H1 (cell line): ENCODE results near the gene HACE1. TPM values are rescaled to one million over a fixed set of nuclear protein-coding genes. Genes with fewer than 3 reads are reported as not detected.

Experiments used
- CTCF ChIA-PET: fragments of 300-600 bp; sonication (Branson Sonifier 250); formaldehyde crosslinking; loops from one replicate; lab custom pipeline; 2021; ENCODE audit not compliant: partially characterized antibody; lab: Charles Lee
- POLR2A ChIA-PET: fragments of 300-600 bp; sonication (Branson Sonifier 250); formaldehyde crosslinking; loops from one replicate; lab custom pipeline; 2021; ENCODE audit warnings: inconsistent platforms; ENCODE audit not compliant: partially characterized antibody; lab: Charles Lee
- DNase-seq, 2 experiments: peaks; one replicate each; pipeline versions ENCODE4 v3.0.0 to v3.0.0-alpha.2; 2010 to 2022; ENCODE audit warnings: low spot score in 2 of 2, low read depth in 1 of 2, mixed read lengths in 1 of 2
- FAIRE-seq: peaks from 2 replicates; lab custom pipeline; 2011; peaks lifted over from hg19 to GRCh38; lab: Jason Lieb, UNC
- H2AFZ ChIP-seq: 2 replicates; pipeline ENCODE4 v1.8.1; 2012; ENCODE audit warnings: low read length, inconsistent platforms
- H2AK5ac ChIP-seq: 2 replicates; pipeline ENCODE4 v1.6.1; 2013; ENCODE audit warnings: low read depth, low read length
- H2BK120ac ChIP-seq: replicated peaks from 2 replicates; pipeline ENCODE3; 2013; ENCODE audit warnings: low read depth, low read length, inconsistent platforms
- H2BK12ac ChIP-seq: 2 replicates; pipeline ENCODE4 v1.6.1; 2013; ENCODE audit warnings: low read depth, low read length
- H2BK15ac ChIP-seq: 2 replicates; pipeline ENCODE4 v1.6.1; 2013; ENCODE audit warnings: low read length
- H2BK20ac ChIP-seq: 2 replicates; pipeline ENCODE4 v1.6.1; 2013; ENCODE audit warnings: low read length
- H2BK5ac ChIP-seq: 2 replicates; pipeline ENCODE4 v1.6.1; 2013; ENCODE audit warnings: low read depth, low read length
- H3K14ac ChIP-seq: 2 replicates; pipeline ENCODE4 v1.6.1; 2013; ENCODE audit warnings: inconsistent platforms; ENCODE audit not compliant: insufficient read length
- H3K18ac ChIP-seq: 2 replicates; pipeline ENCODE4 v1.6.1; 2013; ENCODE audit warnings: low read length; ENCODE audit errors: extremely low read depth
- H3K23ac ChIP-seq: 2 replicates; pipeline ENCODE4 v1.6.1; 2013; ENCODE audit warnings: inconsistent platforms; ENCODE audit not compliant: insufficient read length
- H3K23me2 ChIP-seq: 2 replicates; pipeline ENCODE4 v1.6.1; 2013; ENCODE audit warnings: low read depth, low read length
- H3K27ac ChIP-seq: 2 replicates; pipeline ENCODE4 v1.6.1; 2011; ENCODE audit warnings: low read depth, low read length, inconsistent platforms
- H3K27me3 ChIP-seq, 4 experiments: replicated peaks in 1 of 4; 1 replicate in 1 of 4; 2 replicates in 3 of 4; pipeline versions ENCODE4 v1.6.1 to v1.8.1; 2011 to 2013; ENCODE audit warnings: low read length in 3 of 4, mild to moderate bottlenecking in 3 of 4, inconsistent platforms in 2 of 4, mixed read lengths in 2 of 4, moderate library complexity in 1 of 4; ENCODE audit not compliant: control insufficient read depth in 3 of 4, insufficient read depth in 3 of 4; ENCODE audit errors: extremely low read depth in 1 of 4
- H3K36me3 ChIP-seq, 4 experiments: 2 replicates each; pipeline versions ENCODE4 v1.6.1 to v1.8.1; 2011 to 2013; ENCODE audit warnings: mild to moderate bottlenecking in 4 of 4, low read length in 3 of 4, moderate library complexity in 2 of 4, control low read depth in 1 of 4, inconsistent platforms in 1 of 4; ENCODE audit not compliant: insufficient read depth in 4 of 4, control insufficient read depth in 2 of 4
- H3K4ac ChIP-seq: replicated peaks from 2 replicates; pipeline ENCODE3; 2013; ENCODE audit warnings: low read length, low read depth, mixed read lengths, inconsistent platforms; ENCODE audit not compliant: insufficient read length
- H3K4me1 ChIP-seq, 4 experiments: replicated peaks in 1 of 4; 1 replicate in 1 of 4; 2 replicates in 3 of 4; pipeline versions ENCODE4 v1.6.1 to v1.8.1; 2011 to 2013; ENCODE audit warnings: low read length in 3 of 4, inconsistent platforms in 2 of 4, mixed read lengths in 1 of 4; ENCODE audit not compliant: insufficient read depth in 4 of 4, control insufficient read depth in 3 of 4
- H3K4me2 ChIP-seq, 2 experiments: 2 replicates each; pipeline versions ENCODE4 v1.6.1 to v1.8.1; 2011 to 2013; ENCODE audit warnings: low read depth in 2 of 2, low read length in 2 of 2, control low read depth in 1 of 2, inconsistent platforms in 1 of 2, mild to moderate bottlenecking in 1 of 2; ENCODE audit not compliant: insufficient read depth in 1 of 2
- H3K4me3 ChIP-seq, 4 experiments: fragments of 200-600, 300-600 bp in 1 of 4; sonication (generic), shearing (Covaris generic), sonication (Bioruptor Twin) in 1 of 4; 2 replicates each; pipeline versions ENCODE4 v1.5.1 to v1.8.1; 2011 to 2016; ENCODE audit warnings: low read length in 4 of 4, low read depth in 3 of 4, control low read depth in 2 of 4, inconsistent platforms in 2 of 4, mild to moderate bottlenecking in 2 of 4, mixed read lengths in 1 of 4, moderate library complexity in 1 of 4; ENCODE audit not compliant: insufficient read depth in 2 of 4; ENCODE audit errors: extremely low read depth in 1 of 4
- H3K56ac ChIP-seq: replicated peaks from 2 replicates; pipeline ENCODE3; 2013; ENCODE audit warnings: low read depth, mild to moderate bottlenecking, mixed read lengths, low read length, inconsistent platforms; ENCODE audit not compliant: insufficient read length
- H3K79me1 ChIP-seq: 2 replicates; pipeline ENCODE4 v1.6.1; 2013; ENCODE audit warnings: low read depth, low read length, control low read depth
- H3K79me2 ChIP-seq, 2 experiments: 2 replicates each; pipeline versions ENCODE4 v1.6.1 to v1.8.1; 2012 to 2013; ENCODE audit warnings: low read length in 2 of 2, mild to moderate bottlenecking in 2 of 2, inconsistent platforms in 1 of 2; ENCODE audit not compliant: insufficient read depth in 2 of 2, control insufficient read depth in 1 of 2
- H3K9ac ChIP-seq, 4 experiments: replicated peaks in 1 of 4; 1 replicate in 1 of 4; 2 replicates in 3 of 4; pipeline versions ENCODE4 v1.6.1 to v1.8.1; 2011 to 2013; ENCODE audit warnings: low read depth in 3 of 4, low read length in 3 of 4, control low read depth in 2 of 4, mild to moderate bottlenecking in 2 of 4, moderate library complexity in 2 of 4, inconsistent platforms in 1 of 4; ENCODE audit errors: extremely low read depth in 1 of 4
- H3K9me3 ChIP-seq, 2 experiments: 2 replicates each; pipeline versions ENCODE4 v1.6.1 to v1.8.1; 2012 to 2013; ENCODE audit warnings: mild to moderate bottlenecking in 2 of 2, moderate library complexity in 2 of 2, control low read depth in 1 of 2, inconsistent platforms in 1 of 2, low read depth in 1 of 2, low read length in 1 of 2, mixed read lengths in 1 of 2; ENCODE audit not compliant: insufficient read depth in 2 of 2
- H4K20me1 ChIP-seq, 2 experiments: replicated peaks in 1 of 2; 2 replicates each; pipeline versions ENCODE3 to v1.8.1; 2011 to 2013; ENCODE audit warnings: inconsistent platforms in 2 of 2, low read length in 2 of 2, mild to moderate bottlenecking in 1 of 2; ENCODE audit not compliant: insufficient read depth in 2 of 2, control insufficient read depth in 1 of 2
- H4K5ac ChIP-seq: 2 replicates; pipeline ENCODE4 v1.6.1; 2013; ENCODE audit warnings: low read length, low read depth, mixed read lengths, inconsistent platforms; ENCODE audit not compliant: insufficient read length
- H4K8ac ChIP-seq: 2 replicates; pipeline ENCODE4 v1.8.0; 2013; ENCODE audit warnings: mild to moderate bottlenecking, moderate library complexity, low read length, inconsistent platforms; ENCODE audit not compliant: insufficient read depth; ENCODE audit errors: extremely low read depth
- H4K91ac ChIP-seq: replicated peaks from 2 replicates; pipeline ENCODE3; 2013; ENCODE audit warnings: low read length, mixed read lengths, inconsistent platforms; ENCODE audit not compliant: insufficient read length
- CTCF ChIP-seq, 3 experiments: IDR thresholded peaks; 1 replicate in 2 of 3; 2 replicates in 1 of 3; pipeline versions ENCODE4 v1.5.1 to v1.6.1; 2011; ENCODE audit warnings: low read length in 3 of 3, mild to moderate bottlenecking in 3 of 3, inconsistent platforms in 2 of 3, low read depth in 1 of 3, moderate library complexity in 1 of 3; ENCODE audit not compliant: insufficient read depth in 1 of 3; ENCODE audit errors: control extremely low read depth in 1 of 3
- RAD21 ChIP-seq, 2 experiments: IDR thresholded peaks in 1 of 2; conservative IDR thresholded peaks in 1 of 2; 2 replicates each; pipeline ENCODE4 v1.6.1; 2011; ENCODE audit warnings: low read depth in 2 of 2, low read length in 2 of 2, improper control_type of control experiment in 1 of 2, inconsistent platforms in 1 of 2, mild to moderate bottlenecking in 1 of 2, moderate library complexity in 1 of 2
- SP1 ChIP-seq: IDR thresholded peaks from 2 replicates; pipeline ENCODE4 v1.6.1; 2011; ENCODE audit warnings: low read depth, low read length
- SRF ChIP-seq: IDR thresholded peaks from 2 replicates; pipeline ENCODE4 v1.6.1; 2011; ENCODE audit warnings: mild to moderate bottlenecking, low read depth, low read length, moderate library complexity
- WGBS, 2 experiments: shearing (Covaris generic) in 1 of 2; methylation state at CpG; one replicate each; pipeline versions ENCODE4 v1.1.6 to v1.1.7; 2013 to 2015; ENCODE audit warnings: low lambda C conversion rate in 2 of 2, mixed read lengths in 2 of 2, inconsistent platforms in 1 of 2, low coverage in 1 of 2, missing lambda C conversion rate in 1 of 2; ENCODE audit not compliant: insufficient replicate concordance in 2 of 2, insufficient coverage in 1 of 2, insufficient read length in 1 of 2; ENCODE audit errors: extremely low coverage in 1 of 2, missing lambda C conversion rate in 1 of 2; 5-methylcytosine and 5-hydroxymethylcytosine counted together
- polyA plus RNA-seq, 7 experiments: library from polyadenylated mRNA; depleted of rRNA in 3 of 7; stranded (reverse) in 5 of 7; unstranded in 2 of 7; fragments of >200 nt in 5 of 7; fragments of 200-250 nt in 2 of 7; gene quantifications; 1 replicate in 5 of 7; 2 replicates in 1 of 7; 4 replicates in 1 of 7; pipeline versions ENCODE4 v1.2.1 to v1.2.3, GENCODE V29; 2011 to 2013; ENCODE audit warnings: missing spikeins in 2 of 7, mixed read lengths in 2 of 7
- total RNA-seq: library from RNA; stranded (reverse); fragmentation: NEBNext Ultra II Directional; extraction: Animal tissue kit (Norgen Biotek cat#: 25700); gene quantifications from 2 replicates; pipeline ENCODE4 v1.2.1, GENCODE V29; 2021

HACE1 gene
- total and polyA plus RNA-seq, 2 of the 8 experiments (the other 6 are each of a cell fraction or from before 2014, with no cell fraction given), result 7.1 to 21.3 TPM

DNA sequence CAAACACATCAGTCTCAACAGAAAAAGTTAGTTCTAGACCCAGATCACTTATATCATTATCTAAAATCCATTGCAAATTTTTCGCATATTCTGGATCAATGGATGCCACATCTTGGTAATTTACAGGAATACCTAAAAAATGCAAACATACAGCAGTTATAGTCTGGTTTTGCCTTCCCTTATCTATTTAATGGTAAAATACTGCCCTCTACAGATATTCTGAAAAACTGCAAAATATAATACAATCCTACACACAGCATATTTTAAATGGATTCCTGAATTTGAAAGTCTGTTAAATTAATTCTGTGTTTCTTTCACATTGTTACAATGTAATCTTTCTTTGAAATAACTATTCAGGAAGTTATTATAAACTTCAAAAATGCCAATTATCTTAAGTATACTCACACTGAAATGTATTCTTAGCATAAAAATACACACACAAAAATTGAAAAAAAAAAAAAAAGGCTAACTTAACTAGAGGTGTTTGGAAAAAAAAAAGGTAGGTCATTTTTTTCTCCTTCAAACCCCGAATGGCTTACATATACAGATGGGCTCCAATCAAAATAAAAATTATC is 88.4 kb downstream of the HACE1 start:
- H2BK20ac ChIP-seq, result no peak overlapping the region
- H3K4ac ChIP-seq, result no peak overlapping the region
- CTCF ChIA-PET, result interaction anchor here (0.6 to 5.0 kb wide), 12 partner anchors 18 to 309 kb away, joined by 3 to 32 read pairs (median 4); no protein-coding TSS in a partner anchor
- no peak overlapping the region for H3K14ac ChIP-seq
- POLR2A ChIA-PET, result no interaction called here
- H3K79me2 ChIP-seq, result no peaks in the 10 kb centered on the region
- H3K9me3 ChIP-seq, result no peaks in the 10 kb centered on the region
- H4K5ac ChIP-seq, result no peak overlapping the region
- 65% methylated on average over 2 of the region's 2 CpGs; no CpG with 5 or more reads in 1 of the 2 experiments for WGBS, 2 experiments
- TF ChIP-seq RAD21 (IDR thresholded peaks at IDR 0.05 in 1 of 2, conservative IDR thresholded peaks at IDR 0.05 in 1 of 2; ENCODE audit: low read depth in 2 of 2, low read length in 2 of 2), result peak; percentile 48 to 63
- TF ChIP-seq SRF, result no peak
- peak in 2 of 3 experiments; percentile 26 to 29; a peak in 2 of 4 replicates for TF ChIP-seq CTCF (IDR thresholded peaks at IDR 0.05; ENCODE audit: control extremely low read depth in 1 of 3, insufficient read depth in 1 of 3, low read depth in 1 of 3, low read length in 3 of 3)
- no peak for TF ChIP-seq SP1
- FAIRE-seq, result peak; percentile 55
- no peak overlapping the region for H2BK120ac ChIP-seq
- no peak for DNase-seq
- H3K4me3 ChIP-seq, result no peak overlapping the region
- no peak overlapping the region for H2BK12ac ChIP-seq
- H3K4me1 ChIP-seq, result no peaks in the 10 kb centered on the region
- H3K36me3 ChIP-seq, result peaks cover 0 to 6% (median 0%) of the 10 kb centered on the region in 4 experiments; a peak in 3 of 8 replicates
- no peak overlapping the region for H4K8ac ChIP-seq
- H3K18ac ChIP-seq, result no peak overlapping the region
- H2AK5ac ChIP-seq, result no peak overlapping the region
- H3K27ac ChIP-seq, result no peak overlapping the region
- no peak overlapping the region for H2BK15ac ChIP-seq
- H3K27me3 ChIP-seq, result no peaks in the 10 kb centered on the region
- H3K56ac ChIP-seq, result no peak overlapping the region
- H4K20me1 ChIP-seq, result no peaks in the 10 kb centered on the region
- H3K23me2 ChIP-seq, result no peaks in the 10 kb centered on the region; the same call in 1 of the 2 replicates
- H2AFZ ChIP-seq, result no peak overlapping the region
- H3K79me1 ChIP-seq, result no peaks in the 10 kb centered on the region
- no peak overlapping the region for H3K4me2 ChIP-seq
- H3K9ac ChIP-seq, result no peak overlapping the region
- no peak overlapping the region for H4K91ac ChIP-seq
- no peak overlapping the region for H2BK5ac ChIP-seq
- no peak overlapping the region for H3K23ac ChIP-seq
